ENCODE data around the gene NHSL1.

NHSL1 gene

DNA sequence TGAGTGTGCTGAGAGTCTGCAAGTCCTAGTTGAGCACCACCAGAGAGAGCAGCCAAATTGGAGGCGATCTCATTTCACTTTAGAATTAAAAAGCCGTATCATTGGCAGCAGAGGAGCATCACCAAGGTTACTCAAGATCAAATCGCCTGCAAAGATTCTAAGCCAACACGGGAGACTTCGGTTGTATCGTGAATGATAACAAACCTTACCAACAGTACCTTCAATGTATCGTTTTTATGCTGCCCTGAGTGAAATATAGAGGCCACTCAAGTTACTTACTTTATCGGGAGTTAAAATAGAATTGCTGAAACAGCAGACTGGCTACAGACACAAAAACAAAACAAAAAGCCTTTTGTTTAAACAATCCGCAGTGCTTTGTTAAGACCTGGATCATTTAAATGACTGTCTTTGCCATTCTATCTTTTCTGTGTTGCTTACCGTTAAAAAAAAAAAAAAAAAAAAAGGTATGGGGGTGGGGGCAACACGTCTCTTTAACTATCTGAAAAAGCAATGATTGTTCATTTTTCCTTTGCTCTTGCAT, 14.2 kb downstream of the NHSL1 start:
- Histone ChIP-seq H3K36me3 (ENCODE audit: control insufficient read depth in 2 of 2, insufficient read depth in 1 of 2, low read length in 2 of 2) (no peaks in the 10 kb centered on the region), H3K9me3 (ENCODE audit: control insufficient read depth, insufficient read depth, low read depth, low read length) (no peaks in the 10 kb centered on the region), H3K4me1 (ENCODE audit: control insufficient read depth, insufficient read depth, low read length) (peaks cover 18% of the 10 kb centered on the region), H3K4me3 (ENCODE audit: low read depth, low read length) (peak overlapping the region; percentile 3; the same call in 1 of the 2 replicates), H3K27ac (ENCODE audit: extremely low read depth, low read depth, low read length) (peak overlapping the region; percentile 39; the same call in 1 of the 2 replicates)
- ChIA-PET CTCF (interaction anchor here (0.5 kb wide), 1 partner anchor 495 kb away, joined by 3 read pairs; no protein-coding TSS in a partner anchor), POLR2A (no interaction called here)
- TF ChIP-seq ZNF629 (tag by site-specific recombination; IDR thresholded peaks at IDR 0.05) (no peak), TRIM28 (IDR thresholded peaks at IDR 0.05; ENCODE audit: borderline replicate concordance, low read length) (peak; percentile 74; the same call in 1 of the 2 replicates), ZNF157 (tag by site-specific recombination; IDR thresholded peaks at IDR 0.05) (no peak), FEZF1 (tag by site-specific recombination; IDR thresholded peaks at IDR 0.05) (peak; percentile 88), ZNF514 (tag by site-specific recombination; IDR thresholded peaks at IDR 0.05) (no peak)
- TF ChIP-seq, protein P1, sequence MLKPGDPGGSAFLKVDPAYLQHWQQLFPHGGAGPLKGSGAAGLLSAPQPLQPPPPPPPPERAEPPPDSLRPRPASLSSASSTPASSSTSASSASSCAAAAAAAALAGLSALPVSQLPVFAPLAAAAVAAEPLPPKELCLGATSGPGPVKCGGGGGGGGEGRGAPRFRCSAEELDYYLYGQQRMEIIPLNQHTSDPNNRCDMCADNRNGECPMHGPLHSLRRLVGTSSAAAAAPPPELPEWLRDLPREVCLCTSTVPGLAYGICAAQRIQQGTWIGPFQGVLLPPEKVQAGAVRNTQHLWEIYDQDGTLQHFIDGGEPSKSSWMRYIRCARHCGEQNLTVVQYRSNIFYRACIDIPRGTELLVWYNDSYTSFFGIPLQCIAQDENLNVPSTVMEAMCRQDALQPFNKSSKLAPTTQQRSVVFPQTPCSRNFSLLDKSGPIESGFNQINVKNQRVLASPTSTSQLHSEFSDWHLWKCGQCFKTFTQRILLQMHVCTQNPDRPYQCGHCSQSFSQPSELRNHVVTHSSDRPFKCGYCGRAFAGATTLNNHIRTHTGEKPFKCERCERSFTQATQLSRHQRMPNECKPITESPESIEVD (tag by site-specific recombination; IDR thresholded peaks at IDR 0.05): 0 out of 2 replicates have a peak, but pooled peaks have one; percentile 5
- TF ChIP-seq, protein P2, sequence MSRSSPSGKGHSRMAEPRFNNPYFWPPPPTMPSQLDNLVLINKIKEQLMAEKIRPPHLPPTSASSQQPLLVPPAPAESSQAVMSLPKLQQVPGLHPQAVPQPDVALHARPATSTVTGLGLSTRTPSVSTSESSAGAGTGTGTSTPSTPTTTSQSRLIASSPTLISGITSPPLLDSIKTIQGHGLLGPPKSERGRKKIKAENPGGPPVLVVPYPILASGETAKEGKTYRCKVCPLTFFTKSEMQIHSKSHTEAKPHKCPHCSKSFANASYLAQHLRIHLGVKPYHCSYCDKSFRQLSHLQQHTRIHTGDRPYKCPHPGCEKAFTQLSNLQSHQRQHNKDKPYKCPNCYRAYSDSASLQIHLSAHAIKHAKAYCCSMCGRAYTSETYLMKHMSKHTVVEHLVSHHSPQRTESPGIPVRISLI (tag by site-specific recombination; IDR thresholded peaks at IDR 0.05): peak; percentile 56; the same call in 1 of the 2 replicates

DNA sequence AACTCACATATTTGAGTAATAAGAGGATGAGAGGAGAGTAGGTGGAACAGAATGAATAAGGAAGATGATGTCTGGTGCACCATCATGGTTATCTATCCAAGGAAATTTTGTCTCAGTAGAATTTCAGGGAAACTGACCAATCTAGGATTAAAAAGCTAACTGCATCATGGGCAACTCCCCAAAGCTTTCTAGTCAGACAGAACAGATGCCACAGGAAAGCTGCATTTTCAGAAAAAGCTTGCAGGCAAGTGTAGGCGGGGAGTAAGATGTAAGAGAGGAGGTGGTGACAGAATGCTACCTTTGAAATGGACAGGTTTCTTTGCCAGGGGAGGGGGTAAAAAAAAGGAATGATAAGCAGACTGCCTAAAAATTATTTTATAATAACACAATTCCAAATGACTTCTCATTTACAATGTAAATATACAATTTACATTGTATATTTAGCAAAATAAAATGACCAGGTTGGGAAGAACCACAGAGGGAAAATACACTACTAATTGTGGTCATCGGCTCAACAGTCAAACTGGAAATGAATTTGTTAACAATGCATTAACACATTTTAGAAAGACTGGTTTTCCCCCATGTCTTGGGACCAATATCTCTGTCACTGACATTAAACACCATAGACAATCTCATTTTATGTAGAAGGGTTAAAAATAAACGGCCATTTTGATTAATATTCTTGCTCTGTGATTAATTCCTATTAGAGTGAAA, 15.1 kb downstream of the NHSL1 start:
- Histone ChIP-seq H3K36me3 (ENCODE audit: control insufficient read depth in 2 of 2, insufficient read depth in 1 of 2, low read length in 2 of 2) (no peaks in the 10 kb centered on the region), H3K27ac (ENCODE audit: extremely low read depth, low read depth, low read length) (no peak overlapping the region), H3K4me1 (ENCODE audit: control insufficient read depth, insufficient read depth, low read length) (peaks cover 18% of the 10 kb centered on the region), H3K9me3 (ENCODE audit: control insufficient read depth, insufficient read depth, low read depth, low read length) (no peaks in the 10 kb centered on the region), H3K4me3 (ENCODE audit: low read depth, low read length) (no peak overlapping the region)
- CTCF ChIA-PET: interaction anchor here (0.5 kb wide), 1 partner anchor 494 kb away, joined by 3 read pairs; no protein-coding TSS in a partner anchor
- POLR2A ChIA-PET: no interaction called here
- TF ChIP-seq SALL2 (tag by site-specific recombination; IDR thresholded peaks at IDR 0.05; ENCODE audit: borderline replicate concordance) (no peak), ZNF114 (tag by site-specific recombination; IDR thresholded peaks at IDR 0.05) (no peak), ZNF76 (tag by site-specific recombination; IDR thresholded peaks at IDR 0.05; ENCODE audit: borderline replicate concordance, low read depth) (no peak), ZNF776 (tag by site-specific recombination; IDR thresholded peaks at IDR 0.05; ENCODE audit: borderline replicate concordance) (no peak), ZFP37 (tag by site-specific recombination; IDR thresholded peaks at IDR 0.05) (no peak), ZNF169 (tag by site-specific recombination; IDR thresholded peaks at IDR 0.05) (no peak), ZNF311 (tag by site-specific recombination; IDR thresholded peaks at IDR 0.05; ENCODE audit: borderline replicate concordance) (no peak), SCRT2 (tag by site-specific recombination; IDR thresholded peaks at IDR 0.05) (no peak), ZNF658 (tag by site-specific recombination; IDR thresholded peaks at IDR 0.05) (no peak), ZNF670 (tag by site-specific recombination; IDR thresholded peaks at IDR 0.05; ENCODE audit: low read depth) (no peak), KLF10 (tag by site-specific recombination; IDR thresholded peaks at IDR 0.05) (no peak), ZNF133 (tag by site-specific recombination; IDR thresholded peaks at IDR 0.05) (no peak)
- TF ChIP-seq, protein P3, sequence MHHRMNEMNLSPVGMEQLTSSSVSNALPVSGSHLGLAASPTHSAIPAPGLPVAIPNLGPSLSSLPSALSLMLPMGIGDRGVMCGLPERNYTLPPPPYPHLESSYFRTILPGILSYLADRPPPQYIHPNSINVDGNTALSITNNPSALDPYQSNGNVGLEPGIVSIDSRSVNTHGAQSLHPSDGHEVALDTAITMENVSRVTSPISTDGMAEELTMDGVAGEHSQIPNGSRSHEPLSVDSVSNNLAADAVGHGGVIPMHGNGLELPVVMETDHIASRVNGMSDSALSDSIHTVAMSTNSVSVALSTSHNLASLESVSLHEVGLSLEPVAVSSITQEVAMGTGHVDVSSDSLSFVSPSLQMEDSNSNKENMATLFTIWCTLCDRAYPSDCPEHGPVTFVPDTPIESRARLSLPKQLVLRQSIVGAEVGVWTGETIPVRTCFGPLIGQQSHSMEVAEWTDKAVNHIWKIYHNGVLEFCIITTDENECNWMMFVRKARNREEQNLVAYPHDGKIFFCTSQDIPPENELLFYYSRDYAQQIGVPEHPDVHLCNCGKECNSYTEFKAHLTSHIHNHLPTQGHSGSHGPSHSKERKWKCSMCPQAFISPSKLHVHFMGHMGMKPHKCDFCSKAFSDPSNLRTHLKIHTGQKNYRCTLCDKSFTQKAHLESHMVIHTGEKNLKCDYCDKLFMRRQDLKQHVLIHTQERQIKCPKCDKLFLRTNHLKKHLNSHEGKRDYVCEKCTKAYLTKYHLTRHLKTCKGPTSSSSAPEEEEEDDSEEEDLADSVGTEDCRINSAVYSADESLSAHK (tag by site-specific recombination; IDR thresholded peaks at IDR 0.05): no peak
- TF ChIP-seq, protein P4, sequence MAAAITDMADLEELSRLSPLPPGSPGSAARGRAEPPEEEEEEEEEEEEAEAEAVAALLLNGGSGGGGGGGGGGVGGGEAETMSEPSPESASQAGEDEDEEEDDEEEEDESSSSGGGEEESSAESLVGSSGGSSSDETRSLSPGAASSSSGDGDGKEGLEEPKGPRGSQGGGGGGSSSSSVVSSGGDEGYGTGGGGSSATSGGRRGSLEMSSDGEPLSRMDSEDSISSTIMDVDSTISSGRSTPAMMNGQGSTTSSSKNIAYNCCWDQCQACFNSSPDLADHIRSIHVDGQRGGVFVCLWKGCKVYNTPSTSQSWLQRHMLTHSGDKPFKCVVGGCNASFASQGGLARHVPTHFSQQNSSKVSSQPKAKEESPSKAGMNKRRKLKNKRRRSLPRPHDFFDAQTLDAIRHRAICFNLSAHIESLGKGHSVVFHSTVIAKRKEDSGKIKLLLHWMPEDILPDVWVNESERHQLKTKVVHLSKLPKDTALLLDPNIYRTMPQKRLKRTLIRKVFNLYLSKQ (tag by site-specific recombination; IDR thresholded peaks at IDR 0.05; ENCODE audit: borderline replicate concordance): no peak
- TF ChIP-seq, protein P1 (tag by site-specific recombination; IDR thresholded peaks at IDR 0.05): no peak
